Liver (tissue), 3 donors: Measurements from ENCODE around the gene TMPRSS9.

Experiments used
- CTCF ChIP-seq: fragments of 150-350 bp; IDR thresholded peaks from 2 replicates; pipeline ENCODE4 v1.5.1; 2017; ENCODE audit warnings: improper control_type of control experiment, low read depth, low read length; ENCODE audit not compliant: missing input control
- EGR1 ChIP-seq, 2 donors: IDR thresholded peaks; 2 replicates each; pipeline ENCODE4 v1.6.1; 2016 to 2018; ENCODE audit warnings: antibody characterized with exemption in 2 of 2, low read depth in 2 of 2
- HNF4A ChIP-seq, 2 donors: conservative IDR thresholded peaks; 2 replicates each; pipeline ENCODE4 v1.6.1; 2016; ENCODE audit warnings: antibody characterized with exemption in 2 of 2, mild to moderate bottlenecking in 2 of 2
- REST ChIP-seq: IDR thresholded peaks from 2 replicates; pipeline ENCODE4 v1.6.1; 2016; ENCODE audit warnings: antibody characterized with exemption, mild to moderate bottlenecking
- TAF1 ChIP-seq: conservative IDR thresholded peaks from 2 replicates; pipeline ENCODE4 v1.6.1; 2016; ENCODE audit warnings: antibody characterized with exemption, mild to moderate bottlenecking
- donor health status: healthy.
- donor health status: healthy.

- TF ChIP-seq CTCF (no peak), TAF1 (no peak), HNF4A (conservative IDR thresholded peaks at IDR 0.05) (no peak), EGR1 (IDR thresholded peaks at IDR 0.05; ENCODE audit: low read depth in 2 of 2) (no peak), REST (no peak)
These were observed 14.7 kb downstream of the TMPRSS9 start for GRCh38 chr19:2374808-2375207.
